ENCODE measurements around the gene RNF103. TPM values are rescaled to one million over a fixed set of nuclear protein-coding genes. Genes with fewer than 3 reads are reported as not detected.
"Not testable (repeated sequence)": the region's sequence is repeated elsewhere in the genome, so short reads cannot be mapped to it uniquely, and the experiment has no call there.

RNF103 gene, protein sequence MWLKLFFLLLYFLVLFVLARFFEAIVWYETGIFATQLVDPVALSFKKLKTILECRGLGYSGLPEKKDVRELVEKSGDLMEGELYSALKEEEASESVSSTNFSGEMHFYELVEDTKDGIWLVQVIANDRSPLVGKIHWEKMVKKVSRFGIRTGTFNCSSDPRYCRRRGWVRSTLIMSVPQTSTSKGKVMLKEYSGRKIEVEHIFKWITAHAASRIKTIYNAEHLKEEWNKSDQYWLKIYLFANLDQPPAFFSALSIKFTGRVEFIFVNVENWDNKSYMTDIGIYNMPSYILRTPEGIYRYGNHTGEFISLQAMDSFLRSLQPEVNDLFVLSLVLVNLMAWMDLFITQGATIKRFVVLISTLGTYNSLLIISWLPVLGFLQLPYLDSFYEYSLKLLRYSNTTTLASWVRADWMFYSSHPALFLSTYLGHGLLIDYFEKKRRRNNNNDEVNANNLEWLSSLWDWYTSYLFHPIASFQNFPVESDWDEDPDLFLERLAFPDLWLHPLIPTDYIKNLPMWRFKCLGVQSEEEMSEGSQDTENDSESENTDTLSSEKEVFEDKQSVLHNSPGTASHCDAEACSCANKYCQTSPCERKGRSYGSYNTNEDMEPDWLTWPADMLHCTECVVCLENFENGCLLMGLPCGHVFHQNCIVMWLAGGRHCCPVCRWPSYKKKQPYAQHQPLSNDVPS
- total RNA-seq, result 40.1 TPM
- long read RNA-seq, transcript RNF103-201 (4 exons, 3,477 nt), result major isoform, 191 of 199 reads
- long read RNA-seq, partial matches to known transcripts, result 0 of 199 reads
- long read RNA-seq, other reads (novel, unspliced or antisense), result 7 of 199 reads

DNA sequence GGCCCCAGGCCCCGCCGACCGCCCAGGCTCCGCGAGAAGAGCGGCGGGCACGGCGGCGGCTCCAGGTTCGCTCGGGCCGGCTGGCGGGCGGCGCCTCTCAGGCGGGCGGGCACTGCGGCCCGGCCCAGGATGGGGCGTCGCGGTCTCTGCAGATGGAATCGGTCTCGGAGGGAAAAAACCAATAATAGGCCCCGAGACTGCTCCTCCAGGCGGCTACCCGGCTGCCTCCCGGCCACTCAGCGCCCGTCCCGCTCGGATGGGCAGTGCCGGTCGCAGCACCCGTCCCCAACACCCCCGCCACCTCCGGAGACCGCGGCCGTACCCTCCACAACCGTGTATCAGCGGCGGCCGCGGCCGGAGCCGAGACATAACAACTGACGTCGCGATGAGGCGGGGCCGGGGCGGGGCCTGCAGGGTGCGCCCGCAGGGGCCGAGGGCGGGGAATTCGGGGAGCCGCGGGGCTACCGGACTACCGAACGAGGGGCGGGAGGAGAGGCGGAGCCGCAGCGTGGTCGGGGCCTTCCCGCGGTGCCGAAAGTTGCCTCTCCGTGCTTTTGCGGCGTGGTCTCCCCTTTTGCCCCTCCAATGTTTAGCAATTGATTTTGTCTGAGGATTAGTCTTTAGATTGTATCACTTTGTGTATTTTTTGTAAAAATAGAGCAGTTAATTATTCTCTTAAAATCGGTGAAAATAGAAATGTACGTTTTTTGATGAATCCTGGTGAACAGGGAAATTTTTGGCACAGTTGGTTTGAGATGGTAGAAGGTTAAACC is at the start of gene RNF103:
TSS of gene RNF103 (minus strand) at position 372 of the 773 bp plus-strand sequence. CDS start 979 bp downstream, outside the sequence.
- Histone ChIP-seq H3K4me3 (peak within 1 kb of the TSS; percentile 75), H3K9me3 (replicated peaks) (no peaks in the 10 kb centered on the region), H3K27me3 (ENCODE audit: low read depth) (no peaks in the 10 kb centered on the region), H3K27ac (replicated peaks) (peak within 1 kb of the TSS; percentile 99), H3K4me1 (peaks cover 50% of the 10 kb centered on the region), H3K36me3 (peaks cover 16% of the 10 kb centered on the region)
- intact Hi-C loops (cut with micrococcal nuclease), result no loop called here
- TF ChIP-seq, protein P1, sequence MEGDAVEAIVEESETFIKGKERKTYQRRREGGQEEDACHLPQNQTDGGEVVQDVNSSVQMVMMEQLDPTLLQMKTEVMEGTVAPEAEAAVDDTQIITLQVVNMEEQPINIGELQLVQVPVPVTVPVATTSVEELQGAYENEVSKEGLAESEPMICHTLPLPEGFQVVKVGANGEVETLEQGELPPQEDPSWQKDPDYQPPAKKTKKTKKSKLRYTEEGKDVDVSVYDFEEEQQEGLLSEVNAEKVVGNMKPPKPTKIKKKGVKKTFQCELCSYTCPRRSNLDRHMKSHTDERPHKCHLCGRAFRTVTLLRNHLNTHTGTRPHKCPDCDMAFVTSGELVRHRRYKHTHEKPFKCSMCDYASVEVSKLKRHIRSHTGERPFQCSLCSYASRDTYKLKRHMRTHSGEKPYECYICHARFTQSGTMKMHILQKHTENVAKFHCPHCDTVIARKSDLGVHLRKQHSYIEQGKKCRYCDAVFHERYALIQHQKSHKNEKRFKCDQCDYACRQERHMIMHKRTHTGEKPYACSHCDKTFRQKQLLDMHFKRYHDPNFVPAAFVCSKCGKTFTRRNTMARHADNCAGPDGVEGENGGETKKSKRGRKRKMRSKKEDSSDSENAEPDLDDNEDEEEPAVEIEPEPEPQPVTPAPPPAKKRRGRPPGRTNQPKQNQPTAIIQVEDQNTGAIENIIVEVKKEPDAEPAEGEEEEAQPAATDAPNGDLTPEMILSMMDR (IDR thresholded peaks at IDR 0.05; ENCODE audit: borderline replicate concordance), result no peak
- DNase-seq, result peak; percentile 98

DNA sequence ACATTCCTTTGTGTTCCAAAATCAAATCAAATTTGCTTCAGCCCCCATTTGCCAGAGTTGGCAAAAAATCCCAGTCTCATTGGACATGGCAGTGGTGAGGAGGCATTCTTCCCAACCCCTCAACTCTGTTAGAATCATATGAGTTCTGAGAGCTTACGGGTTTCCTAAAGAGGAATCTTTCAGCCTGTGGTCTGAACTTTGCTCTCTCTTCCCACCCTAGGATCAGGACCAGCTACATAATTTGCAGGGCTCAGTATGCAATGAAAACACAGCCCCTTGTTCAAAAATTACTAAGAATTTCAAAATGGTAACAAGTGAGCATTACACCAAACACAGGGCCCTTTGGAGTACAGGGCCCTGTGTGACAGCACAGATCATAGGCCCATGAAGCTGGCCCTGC is 49.3 kb upstream of the RNF103 start:
- Histone ChIP-seq H3K4me3 (no peak overlapping the region), H3K4me1 (peaks cover 38% of the 10 kb centered on the region), H3K27ac (replicated peaks) (peak overlapping the region; percentile 71), H3K27me3 (ENCODE audit: low read depth) (no peaks in the 10 kb centered on the region), H3K36me3 (no peaks in the 10 kb centered on the region), H3K9me3 (replicated peaks) (peaks cover 5% of the 10 kb centered on the region)
- intact Hi-C loops (cut with micrococcal nuclease), result no loop called here
- TF ChIP-seq, protein P1 (IDR thresholded peaks at IDR 0.05; ENCODE audit: borderline replicate concordance), result no peak
- no peak for DNase-seq

DNA sequence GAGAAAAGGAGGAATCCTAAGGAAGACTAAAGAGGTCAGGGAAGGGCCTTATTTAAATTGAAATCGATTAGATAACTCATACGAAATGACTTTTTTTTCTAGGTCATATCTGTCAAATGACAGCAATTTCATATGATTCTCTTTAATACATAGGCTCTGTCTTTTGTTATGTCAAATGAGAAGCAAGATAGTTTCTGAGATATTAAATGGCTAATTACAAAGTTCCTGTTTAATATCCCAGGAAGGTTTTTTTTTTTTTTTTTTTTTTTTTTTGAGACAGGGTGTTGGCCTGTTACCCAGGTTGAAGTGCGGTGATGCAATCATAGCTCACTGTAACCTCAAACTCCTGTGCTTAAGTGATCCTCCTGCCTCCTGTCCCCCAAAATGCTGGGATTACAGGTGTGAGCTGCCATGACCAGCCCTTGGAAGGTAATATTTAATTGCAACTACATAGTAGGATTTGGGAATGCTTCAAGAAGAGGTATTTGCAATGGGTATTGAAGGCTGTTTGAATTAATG is 48.4 kb upstream of the RNF103 start:
- Histone ChIP-seq H3K4me1 (peaks cover 38% of the 10 kb centered on the region), H3K36me3 (no peaks in the 10 kb centered on the region), H3K9me3 (replicated peaks) (peaks cover 5% of the 10 kb centered on the region), H3K4me3 (no peak overlapping the region), H3K27me3 (ENCODE audit: low read depth) (no peaks in the 10 kb centered on the region), H3K27ac (replicated peaks) (peak overlapping the region; percentile 71)
- intact Hi-C loops (cut with micrococcal nuclease), result no loop called here
- TF ChIP-seq, protein P1 (IDR thresholded peaks at IDR 0.05; ENCODE audit: borderline replicate concordance), result no peak
- DNase-seq, result no peak

DNA sequence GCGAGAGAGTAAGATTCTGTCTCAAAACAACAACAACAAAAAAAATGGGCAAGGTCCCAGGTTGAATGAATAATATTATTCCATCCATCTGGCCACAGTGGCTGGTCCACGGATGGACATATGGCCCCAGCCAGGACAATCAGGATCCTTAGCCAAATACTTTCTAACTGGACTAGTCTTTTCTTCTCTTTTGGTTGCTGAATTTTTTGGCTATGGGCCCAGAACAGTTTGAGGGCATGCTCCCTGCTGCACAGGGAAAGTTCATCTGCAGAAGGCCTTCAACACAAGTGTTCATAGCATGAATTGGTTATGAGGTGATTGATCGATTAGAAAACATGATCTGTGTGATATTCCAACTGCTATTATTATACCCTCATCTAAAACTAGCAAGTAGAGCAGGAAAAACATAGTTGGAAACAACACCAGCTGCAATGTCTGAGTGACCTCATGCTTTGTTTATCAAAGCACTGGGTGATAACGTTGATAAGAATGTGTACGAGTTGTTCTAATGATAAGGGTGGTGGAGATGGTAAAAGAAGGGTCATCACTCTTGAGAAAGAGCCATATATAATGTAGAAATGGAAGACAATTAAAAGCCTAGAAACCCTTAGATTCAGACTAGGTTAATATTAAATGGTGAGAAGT is 47.8 kb upstream of the RNF103 start:
- H3K36me3 ChIP-seq, result no peaks in the 10 kb centered on the region
- DNase-seq, result no peak
- H3K9me3 ChIP-seq (replicated peaks), result peaks cover 5% of the 10 kb centered on the region
- TF ChIP-seq, protein P1 (IDR thresholded peaks at IDR 0.05; ENCODE audit: borderline replicate concordance), result no peak
- H3K27ac ChIP-seq (replicated peaks), result peak overlapping the region; percentile 71
- peaks cover 38% of the 10 kb centered on the region for H3K4me1 ChIP-seq
- H3K4me3 ChIP-seq, result no peak overlapping the region
- intact Hi-C loops (cut with micrococcal nuclease), result no loop called here
- no peaks in the 10 kb centered on the region for H3K27me3 ChIP-seq (ENCODE audit: low read depth)

DNA sequence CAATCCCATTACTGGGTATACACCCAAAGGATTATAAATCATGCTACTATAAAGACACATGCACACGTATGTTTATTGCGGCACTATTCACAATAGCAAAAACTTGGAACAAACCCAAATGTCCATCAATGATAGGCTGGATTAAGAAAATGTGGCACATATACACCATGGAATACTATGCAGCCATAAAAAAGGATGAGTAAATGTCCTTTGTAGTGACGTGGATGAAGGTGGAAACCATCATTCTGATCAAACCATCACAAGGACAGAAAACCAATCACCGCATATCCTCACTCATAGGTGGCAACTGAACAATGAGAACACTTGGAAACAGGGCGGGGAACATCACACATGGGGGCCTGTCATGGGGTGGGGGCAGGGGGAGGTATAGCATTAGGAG is 45.7 kb upstream of the RNF103 start:
- intact Hi-C loops (cut with micrococcal nuclease); H3K9me3 ChIP-seq (replicated peaks); H3K36me3 ChIP-seq; DNase-seq; H3K27me3 ChIP-seq (ENCODE audit: low read depth); H3K4me3 ChIP-seq; H3K27ac ChIP-seq (replicated peaks): not testable (repeated sequence)
- H3K4me1 ChIP-seq, result peaks cover 24% of the 10 kb centered on the region
